ENCODE data around the gene SPOPL.

SPOPL gene

GRCh38 chr2:138475277-138475776 is 26.2 kb upstream of the SPOPL start:
- TF ChIP-seq TAF1 (IDR thresholded peaks at IDR 0.05; ENCODE audit: borderline replicate concordance, insufficient read depth, low read length), result no peak
- TF ChIP-seq POLR2AphosphoS5 (IDR thresholded peaks at IDR 0.05; ENCODE audit: low read depth, low read length), result no peak
- TF ChIP-seq, protein P1, sequence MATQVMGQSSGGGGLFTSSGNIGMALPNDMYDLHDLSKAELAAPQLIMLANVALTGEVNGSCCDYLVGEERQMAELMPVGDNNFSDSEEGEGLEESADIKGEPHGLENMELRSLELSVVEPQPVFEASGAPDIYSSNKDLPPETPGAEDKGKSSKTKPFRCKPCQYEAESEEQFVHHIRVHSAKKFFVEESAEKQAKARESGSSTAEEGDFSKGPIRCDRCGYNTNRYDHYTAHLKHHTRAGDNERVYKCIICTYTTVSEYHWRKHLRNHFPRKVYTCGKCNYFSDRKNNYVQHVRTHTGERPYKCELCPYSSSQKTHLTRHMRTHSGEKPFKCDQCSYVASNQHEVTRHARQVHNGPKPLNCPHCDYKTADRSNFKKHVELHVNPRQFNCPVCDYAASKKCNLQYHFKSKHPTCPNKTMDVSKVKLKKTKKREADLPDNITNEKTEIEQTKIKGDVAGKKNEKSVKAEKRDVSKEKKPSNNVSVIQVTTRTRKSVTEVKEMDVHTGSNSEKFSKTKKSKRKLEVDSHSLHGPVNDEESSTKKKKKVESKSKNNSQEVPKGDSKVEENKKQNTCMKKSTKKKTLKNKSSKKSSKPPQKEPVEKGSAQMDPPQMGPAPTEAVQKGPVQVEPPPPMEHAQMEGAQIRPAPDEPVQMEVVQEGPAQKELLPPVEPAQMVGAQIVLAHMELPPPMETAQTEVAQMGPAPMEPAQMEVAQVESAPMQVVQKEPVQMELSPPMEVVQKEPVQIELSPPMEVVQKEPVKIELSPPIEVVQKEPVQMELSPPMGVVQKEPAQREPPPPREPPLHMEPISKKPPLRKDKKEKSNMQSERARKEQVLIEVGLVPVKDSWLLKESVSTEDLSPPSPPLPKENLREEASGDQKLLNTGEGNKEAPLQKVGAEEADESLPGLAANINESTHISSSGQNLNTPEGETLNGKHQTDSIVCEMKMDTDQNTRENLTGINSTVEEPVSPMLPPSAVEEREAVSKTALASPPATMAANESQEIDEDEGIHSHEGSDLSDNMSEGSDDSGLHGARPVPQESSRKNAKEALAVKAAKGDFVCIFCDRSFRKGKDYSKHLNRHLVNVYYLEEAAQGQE (IDR thresholded peaks at IDR 0.05; ENCODE audit: insufficient read depth in 1 of 2, low read depth in 2 of 2, low read length in 2 of 2), result no peak
- TF ChIP-seq FOXP2 (optimal IDR thresholded peaks at IDR 0.05; ENCODE audit: borderline replicate concordance, extremely low read depth, extremely low read length, insufficient read depth), result no peak
- no peak for TF ChIP-seq SIN3A (IDR thresholded peaks at IDR 0.05; ENCODE audit: borderline replicate concordance, insufficient read depth, low read length)

- TF ChIP-seq SIN3A (IDR thresholded peaks at IDR 0.05; ENCODE audit: borderline replicate concordance, insufficient read depth, low read length) (no peak), TAF1 (IDR thresholded peaks at IDR 0.05; ENCODE audit: borderline replicate concordance, insufficient read depth, low read length) (no peak), POLR2AphosphoS5 (IDR thresholded peaks at IDR 0.05; ENCODE audit: low read depth, low read length) (no peak), FOXP2 (optimal IDR thresholded peaks at IDR 0.05; ENCODE audit: borderline replicate concordance, extremely low read depth, extremely low read length, insufficient read depth) (no peak)
- TF ChIP-seq, protein P1 (IDR thresholded peaks at IDR 0.05; ENCODE audit: insufficient read depth in 1 of 2, low read depth in 2 of 2, low read length in 2 of 2), result no peak
Measured at GRCh38 chr2:138476186-138476585, 25.4 kb upstream of the SPOPL start.

- TF ChIP-seq SIN3A (IDR thresholded peaks at IDR 0.05; ENCODE audit: borderline replicate concordance, insufficient read depth, low read length) (no peak), POLR2AphosphoS5 (IDR thresholded peaks at IDR 0.05; ENCODE audit: low read depth, low read length) (no peak), TAF1 (IDR thresholded peaks at IDR 0.05; ENCODE audit: borderline replicate concordance, insufficient read depth, low read length) (no peak), FOXP2 (optimal IDR thresholded peaks at IDR 0.05; ENCODE audit: borderline replicate concordance, extremely low read depth, extremely low read length, insufficient read depth) (no peak)
- TF ChIP-seq, protein P1 (IDR thresholded peaks at IDR 0.05; ENCODE audit: insufficient read depth in 1 of 2, low read depth in 2 of 2, low read length in 2 of 2), result no peak
Measured at GRCh38 chr2:138476940-138477339, 24.6 kb upstream of the SPOPL start.

- TF ChIP-seq POLR2AphosphoS5 (IDR thresholded peaks at IDR 0.05; ENCODE audit: low read depth, low read length), result no peak
- no peak for TF ChIP-seq SIN3A (IDR thresholded peaks at IDR 0.05; ENCODE audit: borderline replicate concordance, insufficient read depth, low read length)
- TF ChIP-seq FOXP2 (optimal IDR thresholded peaks at IDR 0.05; ENCODE audit: borderline replicate concordance, extremely low read depth, extremely low read length, insufficient read depth), result no peak
Measured at GRCh38 chr2:138485019-138485418, 16.6 kb upstream of the SPOPL start.

- no peak for TF ChIP-seq POLR2AphosphoS5 (IDR thresholded peaks at IDR 0.05; ENCODE audit: low read depth, low read length)
- TF ChIP-seq, protein P1 (IDR thresholded peaks at IDR 0.05; ENCODE audit: insufficient read depth in 1 of 2, low read depth in 2 of 2, low read length in 2 of 2), result no peak
- no peak for TF ChIP-seq SIN3A (IDR thresholded peaks at IDR 0.05; ENCODE audit: borderline replicate concordance, insufficient read depth, low read length)
- no peak for TF ChIP-seq FOXP2 (optimal IDR thresholded peaks at IDR 0.05; ENCODE audit: borderline replicate concordance, extremely low read depth, extremely low read length, insufficient read depth)
- TF ChIP-seq TAF1 (IDR thresholded peaks at IDR 0.05; ENCODE audit: borderline replicate concordance, insufficient read depth, low read length), result no peak
Measured at GRCh38 chr2:138486363-138487198, 15.0 kb upstream of the SPOPL start.
